MM.1S (cell line): ENCODE measurements around the gene USF3.

ENCODE experiments used
- DNase-seq: peaks from one replicate; pipeline ENCODE4 v3.0.0-alpha.2; 2015
- H2AFZ ChIP-seq: fragments of 300-600 bp; sonication (generic); 2 replicates; pipeline ENCODE4 v1.6.0; 2016; ENCODE audit warnings: antibody characterized with exemption, low read length
- H3F3A ChIP-seq: fragments of 300-600 bp; sonication (generic); 2 replicates; pipeline ENCODE4 v1.6.1; 2016; ENCODE audit warnings: mild to moderate bottlenecking, antibody characterized with exemption, low read length, moderate library complexity, mixed read lengths; ENCODE audit not compliant: insufficient read depth
- H3K27ac ChIP-seq: fragments of 300-600 bp; sonication (generic); 2 replicates; pipeline ENCODE4 v1.5.1; 2016; ENCODE audit warnings: mild to moderate bottlenecking, low read length
- H3K27me3 ChIP-seq: fragments of 300-600 bp; sonication (generic); replicated peaks from 2 replicates; pipeline ENCODE4 v1.6.0; 2016; ENCODE audit warnings: low read length; ENCODE audit not compliant: insufficient read depth
- H3K36me3 ChIP-seq: fragments of 300-600 bp; sonication (generic); replicated peaks from 2 replicates; pipeline ENCODE4 v1.6.1; 2016; ENCODE audit warnings: mild to moderate bottlenecking, low read length, mixed read lengths; ENCODE audit not compliant: insufficient read depth
- H3K4me1 ChIP-seq: fragments of 300-600 bp; sonication (generic); 2 replicates; pipeline ENCODE4 v1.6.1; 2016; ENCODE audit warnings: low read length, mixed read lengths
- H3K4me2 ChIP-seq: fragments of 300-600 bp; sonication (generic); 2 replicates; pipeline ENCODE4 v1.6.0; 2016; ENCODE audit warnings: low read depth, low read length
- H3K4me3 ChIP-seq: fragments of 300-600 bp; sonication (generic); 2 replicates; pipeline ENCODE4 v1.5.1; 2016; ENCODE audit warnings: low read length, mixed read lengths
- H3K79me2 ChIP-seq: fragments of 300-600 bp; sonication (generic); 2 replicates; pipeline ENCODE4 v1.6.1; 2016; ENCODE audit warnings: mixed run types, low read length, mixed read lengths
- H3K9ac ChIP-seq: fragments of 300-600 bp; sonication (generic); 2 replicates; pipeline ENCODE4 v1.6.1; 2016; ENCODE audit warnings: low read length, mixed read lengths
- H3K9me2 ChIP-seq: fragments of 300-600 bp; sonication (generic); replicated peaks from 2 replicates; pipeline ENCODE4 v1.6.1; 2016; ENCODE audit warnings: mild to moderate bottlenecking, low read length, mixed read lengths; ENCODE audit not compliant: insufficient read depth
- H3K9me3 ChIP-seq: fragments of 300-600 bp; sonication (generic); replicated peaks from 2 replicates; pipeline ENCODE4 v1.6.1; 2016; ENCODE audit warnings: mild to moderate bottlenecking, low read length, mixed read lengths; ENCODE audit not compliant: insufficient read depth
- H4K20me1 ChIP-seq: fragments of 300-600 bp; sonication (generic); 2 replicates; pipeline ENCODE4 v1.6.1; 2016; ENCODE audit warnings: mild to moderate bottlenecking, low read length, moderate library complexity, mixed read lengths; ENCODE audit not compliant: insufficient read depth
- CTCF ChIP-seq: fragments of 300-600 bp; sonication (generic); IDR thresholded peaks from 2 replicates; pipeline ENCODE4 v1.5.1; 2016; ENCODE audit warnings: antibody characterized with exemption, low read length, mixed read lengths
- EZH2 ChIP-seq: fragments of 300-600 bp; sonication (generic); optimal IDR thresholded peaks from 2 replicates; pipeline ENCODE3; 2017; ENCODE audit warnings: low read depth, mild to moderate bottlenecking, antibody characterized with exemption, low read length, mixed read lengths
- EZH2phosphoT487 ChIP-seq: fragments of 300-600 bp; sonication (generic); IDR thresholded peaks from 2 replicates; pipeline ENCODE4 v1.6.1; 2018; ENCODE audit warnings: antibody characterized with exemption, low read length

USF3 gene

GRCh38 chr3:113678773-113679172 is 17.7 kb downstream of the USF3 start:
- Histone ChIP-seq H2AFZ (no peak overlapping the region), H3K9me2 (no peaks in the 10 kb centered on the region), H3K9me3 (no peaks in the 10 kb centered on the region), H3K4me2 (no peak overlapping the region), H4K20me1 (no peaks in the 10 kb centered on the region), H3K27me3 (no peaks in the 10 kb centered on the region), H3K4me3 (no peak overlapping the region), H3K27ac (no peak overlapping the region), H3K36me3 (no peaks in the 10 kb centered on the region), H3F3A (no peaks in the 10 kb centered on the region), H3K79me2 (no peaks in the 10 kb centered on the region), H3K9ac (no peak overlapping the region), H3K4me1 (no peaks in the 10 kb centered on the region)
- TF ChIP-seq EZH2: no peak
- no peak for TF ChIP-seq EZH2phosphoT487
- no peak for TF ChIP-seq CTCF
- no peak for DNase-seq

GRCh38 chr3:113677737-113678136 is 18.7 kb downstream of the USF3 start:
- Histone ChIP-seq H3K4me3 (no peak overlapping the region), H3F3A (no peaks in the 10 kb centered on the region), H3K9ac (no peak overlapping the region), H3K36me3 (no peaks in the 10 kb centered on the region), H3K79me2 (no peaks in the 10 kb centered on the region), H3K4me1 (no peaks in the 10 kb centered on the region), H2AFZ (no peak overlapping the region), H4K20me1 (no peaks in the 10 kb centered on the region), H3K9me3 (no peaks in the 10 kb centered on the region), H3K27me3 (no peaks in the 10 kb centered on the region), H3K27ac (no peak overlapping the region), H3K4me2 (no peak overlapping the region), H3K9me2 (no peaks in the 10 kb centered on the region)
- no peak for DNase-seq
- TF ChIP-seq EZH2 (no peak), EZH2phosphoT487 (no peak), CTCF (no peak)

GRCh38 chr3:113676261-113676660 is 20.2 kb downstream of the USF3 start:
- no peak for DNase-seq
- Histone ChIP-seq H3K9ac (no peak overlapping the region), H3K4me3 (no peak overlapping the region), H3K79me2 (no peaks in the 10 kb centered on the region), H3F3A (no peaks in the 10 kb centered on the region), H3K9me2 (no peaks in the 10 kb centered on the region), H4K20me1 (no peaks in the 10 kb centered on the region), H3K4me2 (no peak overlapping the region), H3K4me1 (no peaks in the 10 kb centered on the region), H3K27ac (no peak overlapping the region), H3K27me3 (no peaks in the 10 kb centered on the region), H2AFZ (no peak overlapping the region), H3K36me3 (no peaks in the 10 kb centered on the region), H3K9me3 (no peaks in the 10 kb centered on the region)
- TF ChIP-seq EZH2phosphoT487 (no peak), CTCF (no peak), EZH2 (no peak)
